Measurements from ENCODE around the gene P2RY1. TPM values are rescaled to one million over a fixed set of nuclear protein-coding genes. Genes with fewer than 3 reads are reported as not detected.

Gene P2RY1, protein sequence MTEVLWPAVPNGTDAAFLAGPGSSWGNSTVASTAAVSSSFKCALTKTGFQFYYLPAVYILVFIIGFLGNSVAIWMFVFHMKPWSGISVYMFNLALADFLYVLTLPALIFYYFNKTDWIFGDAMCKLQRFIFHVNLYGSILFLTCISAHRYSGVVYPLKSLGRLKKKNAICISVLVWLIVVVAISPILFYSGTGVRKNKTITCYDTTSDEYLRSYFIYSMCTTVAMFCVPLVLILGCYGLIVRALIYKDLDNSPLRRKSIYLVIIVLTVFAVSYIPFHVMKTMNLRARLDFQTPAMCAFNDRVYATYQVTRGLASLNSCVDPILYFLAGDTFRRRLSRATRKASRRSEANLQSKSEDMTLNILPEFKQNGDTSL
- total RNA-seq: under 1 TPM; 0.15 to 0.17 TPM

DNA sequence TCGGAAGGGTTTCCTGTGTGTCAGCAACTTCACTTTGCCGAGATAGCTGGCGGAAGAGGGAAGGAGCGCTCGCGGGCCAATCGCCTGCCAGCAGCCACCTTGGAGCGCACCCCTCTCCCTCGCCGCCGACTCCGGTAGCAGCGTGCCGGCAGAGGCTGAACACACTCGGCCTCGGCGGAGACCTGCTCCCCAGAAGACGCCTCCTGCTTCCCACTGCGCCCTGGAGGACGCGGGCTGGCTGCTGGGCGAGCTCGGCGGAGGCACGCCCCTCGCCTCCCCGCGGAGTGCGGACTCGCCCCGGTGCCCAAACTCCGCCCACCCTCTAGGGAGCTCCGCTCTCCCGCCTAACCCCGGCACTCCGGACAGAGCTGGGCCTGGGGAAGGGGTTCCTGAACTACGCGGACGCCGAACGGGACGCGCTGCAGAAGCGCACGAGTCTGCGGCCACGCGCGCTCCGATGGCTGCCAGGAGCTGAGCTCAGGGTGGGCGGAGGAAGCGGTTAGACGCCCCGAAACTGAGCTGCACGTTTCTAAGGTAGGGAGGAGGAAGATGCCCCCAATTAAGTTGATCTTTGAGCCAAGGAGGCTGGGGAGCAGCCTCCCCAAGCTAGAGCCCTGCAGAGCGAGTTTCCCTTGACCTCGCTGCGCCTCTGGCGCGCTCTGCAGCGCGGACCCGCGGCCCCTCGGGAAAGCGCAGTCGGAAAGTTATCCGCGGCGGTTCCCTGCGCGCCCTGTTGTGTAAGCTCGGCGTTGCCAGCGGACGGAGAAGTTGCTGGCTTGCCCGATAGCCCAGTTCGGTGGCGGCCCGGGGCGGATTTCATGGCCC, at the start of gene P2RY1:
TSS of gene P2RY1 (plus strand) at position 356 of the 825 bp plus-strand sequence. CDS start 652 bp downstream, outside the sequence.
- no peaks in the 10 kb centered on the region for H3K36me3 Mint-ChIP-seq
- no peaks in the 10 kb centered on the region for H3K9me3 Mint-ChIP-seq
- ChIA-PET POLR2A (no interaction called here), CTCF (interaction anchor here (0.5 to 0.9 kb wide), 2 partner anchors 41 to 149 kb away, joined by 3 read pairs; no protein-coding TSS in a partner anchor)
- peak within 1 kb of the TSS; percentile 74 for H3K4me3 Mint-ChIP-seq
- intact Hi-C loops (cut with micrococcal nuclease): no loop called here
- H3K4me1 Mint-ChIP-seq (ENCODE audit: low read depth): peaks cover 7% of the 10 kb centered on the region
- H3K27ac Mint-ChIP-seq: no peak within 1 kb of the TSS
- H3K27me3 Mint-ChIP-seq: peaks cover 38% of the 10 kb centered on the region
- DNase-seq: peak; percentile 38

DNA sequence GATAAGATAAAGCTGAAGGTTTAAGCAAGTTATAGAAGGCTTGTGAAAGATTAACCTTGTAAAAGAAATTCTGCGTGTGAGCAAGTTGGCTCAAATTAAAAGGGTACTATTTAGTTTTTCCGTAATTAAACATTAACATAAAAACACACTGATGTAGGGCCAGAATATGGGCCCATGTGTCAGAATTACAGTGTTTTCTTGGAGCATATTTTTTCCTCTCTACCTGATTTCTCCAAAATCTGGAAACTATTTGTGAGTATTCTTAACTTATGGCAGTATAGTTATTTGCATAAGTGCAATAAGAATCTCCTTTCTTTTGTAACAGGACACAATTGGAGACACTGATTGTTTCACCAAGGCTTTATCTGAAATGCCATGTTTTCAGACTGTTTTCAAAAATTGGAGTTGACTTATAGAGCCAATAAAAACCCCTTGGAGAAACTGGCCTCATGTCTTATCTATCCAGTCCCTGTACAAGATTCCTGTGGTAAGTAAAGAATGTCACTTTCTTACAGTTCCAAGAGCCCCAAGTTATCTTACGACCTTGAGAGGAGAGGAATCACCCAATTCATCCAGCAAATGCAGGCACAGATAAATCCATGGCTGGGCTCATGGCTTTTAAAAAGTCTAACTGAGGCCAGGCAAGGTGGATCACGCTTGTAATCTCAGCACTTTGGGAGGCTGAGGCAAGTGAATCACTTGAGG, 47.8 kb upstream of the P2RY1 start:
- Mint-ChIP-seq H3K4me3 (no peak overlapping the region), H3K27me3 (no peaks in the 10 kb centered on the region), H3K36me3 (no peaks in the 10 kb centered on the region), H3K9me3 (peaks cover 3% of the 10 kb centered on the region), H3K27ac (no peak overlapping the region), H3K4me1 (ENCODE audit: low read depth) (no peaks in the 10 kb centered on the region)
- ChIA-PET POLR2A (no interaction called here), CTCF (no interaction called here)
- intact Hi-C loops (cut with micrococcal nuclease): no loop called here
- no peak for DNase-seq

DNA sequence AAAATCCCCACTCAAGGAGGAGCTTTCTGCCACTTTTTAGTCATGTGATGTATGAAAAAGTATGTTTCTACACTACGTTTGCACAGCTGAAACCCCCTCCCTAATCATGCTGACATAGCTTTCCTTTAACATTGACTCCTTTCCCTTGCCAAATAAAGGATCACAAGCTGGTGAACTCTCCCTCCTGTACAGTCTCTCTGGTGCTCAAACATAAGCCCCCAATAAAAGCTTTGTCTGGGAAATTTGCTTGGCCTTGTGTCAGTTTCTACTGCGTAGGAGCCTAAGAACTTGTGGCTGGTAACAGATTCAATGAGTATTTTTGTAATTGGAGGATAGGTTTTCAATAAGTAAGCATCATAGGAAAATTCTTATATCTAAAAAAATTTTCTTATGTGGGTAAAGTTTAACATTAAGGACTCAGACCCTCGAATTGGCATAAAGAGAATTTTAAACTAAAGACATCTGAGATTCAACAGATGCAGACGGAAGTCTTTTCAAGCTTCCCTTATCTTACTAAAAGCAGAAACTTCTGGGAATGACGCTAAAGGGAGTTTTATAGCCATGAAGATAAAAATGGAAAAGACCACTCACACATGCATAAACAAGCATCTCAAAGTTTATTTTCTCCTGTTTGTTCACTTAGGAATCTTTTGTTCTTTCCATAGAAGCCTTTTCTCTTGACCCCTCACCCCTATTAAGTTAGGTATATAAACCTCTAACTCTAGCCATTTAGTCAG, 44.1 kb upstream of the P2RY1 start:
- no peaks in the 10 kb centered on the region for H3K4me1 Mint-ChIP-seq (ENCODE audit: low read depth)
- ChIA-PET POLR2A (no interaction called here), CTCF (interaction anchor here (0.6 kb wide), 1 partner anchor 58 kb away, joined by 3 read pairs; no protein-coding TSS in a partner anchor)
- no peak overlapping the region for H3K4me3 Mint-ChIP-seq
- no peak overlapping the region for H3K27ac Mint-ChIP-seq
- intact Hi-C loops (cut with micrococcal nuclease): no loop called here
- H3K36me3 Mint-ChIP-seq: no peaks in the 10 kb centered on the region
- no peak for DNase-seq
- peaks cover 3% of the 10 kb centered on the region for H3K9me3 Mint-ChIP-seq
- H3K27me3 Mint-ChIP-seq: no peaks in the 10 kb centered on the region

DNA sequence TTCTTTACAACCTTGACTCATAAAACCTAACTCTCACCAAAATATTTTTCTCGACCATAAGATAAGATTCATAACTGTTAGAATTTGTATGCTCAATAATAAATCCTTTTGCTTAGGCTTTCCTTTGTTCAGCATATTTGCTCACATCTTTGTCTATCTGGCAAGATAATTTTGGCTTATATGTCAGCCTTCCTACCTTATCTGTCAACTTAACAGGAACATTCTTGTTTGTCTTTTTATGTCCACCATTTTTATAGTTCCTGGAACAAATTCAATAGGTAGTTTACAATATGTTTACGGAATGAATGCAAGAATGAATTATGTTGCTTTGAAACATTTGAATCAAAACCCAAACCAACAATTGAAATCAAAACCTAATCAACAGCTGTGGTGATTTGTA, 41.0 kb upstream of the P2RY1 start:
- H3K4me3 Mint-ChIP-seq: no peak overlapping the region
- intact Hi-C loops (cut with micrococcal nuclease): no loop called here
- no peak overlapping the region for H3K27ac Mint-ChIP-seq
- H3K27me3 Mint-ChIP-seq: no peaks in the 10 kb centered on the region
- no peaks in the 10 kb centered on the region for H3K4me1 Mint-ChIP-seq (ENCODE audit: low read depth)
- DNase-seq: no peak
- H3K36me3 Mint-ChIP-seq: no peaks in the 10 kb centered on the region
- CTCF ChIA-PET: no interaction called here
- POLR2A ChIA-PET: no interaction called here
- H3K9me3 Mint-ChIP-seq: no peaks in the 10 kb centered on the region

DNA sequence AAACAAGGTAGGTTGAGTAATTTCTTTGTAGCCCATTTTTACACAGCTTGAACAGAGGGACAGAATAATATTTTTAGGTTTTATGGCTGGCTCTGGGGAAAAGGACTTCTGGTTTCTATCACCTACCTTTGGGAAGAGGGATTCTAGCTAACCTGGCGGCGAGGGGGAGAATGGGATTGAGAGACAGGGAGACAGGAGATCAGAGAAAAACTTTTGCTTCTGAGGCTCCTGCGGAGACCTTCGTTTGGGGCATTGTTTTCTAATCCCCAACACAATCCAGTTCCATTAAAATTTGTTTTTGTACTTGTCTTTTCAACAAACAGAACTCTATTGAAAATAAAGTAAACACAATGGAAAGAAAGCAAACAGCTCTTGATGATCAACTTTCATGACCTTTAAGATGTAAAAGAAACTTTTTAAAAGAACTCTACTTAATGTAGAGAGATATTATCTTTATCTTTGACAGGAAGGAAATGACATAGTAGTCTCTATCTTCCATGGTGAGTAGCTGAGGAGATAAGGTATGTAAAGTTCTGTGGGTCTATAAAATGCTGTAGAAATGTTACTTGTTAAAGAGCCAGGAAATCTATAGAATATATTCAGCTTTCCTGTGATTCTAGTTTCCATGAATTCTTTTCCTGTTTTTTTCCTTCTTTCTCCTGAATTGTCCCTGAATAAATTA, 37.0 kb upstream of the P2RY1 start:
- POLR2A ChIA-PET: no interaction called here
- Mint-ChIP-seq H3K36me3 (no peaks in the 10 kb centered on the region), H3K4me3 (no peak overlapping the region), H3K27ac (no peak overlapping the region), H3K9me3 (no peaks in the 10 kb centered on the region), H3K27me3 (no peaks in the 10 kb centered on the region), H3K4me1 (ENCODE audit: low read depth) (no peaks in the 10 kb centered on the region)
- CTCF ChIA-PET: no interaction called here
- DNase-seq: no peak
- intact Hi-C loops (cut with micrococcal nuclease): no loop called here

DNA sequence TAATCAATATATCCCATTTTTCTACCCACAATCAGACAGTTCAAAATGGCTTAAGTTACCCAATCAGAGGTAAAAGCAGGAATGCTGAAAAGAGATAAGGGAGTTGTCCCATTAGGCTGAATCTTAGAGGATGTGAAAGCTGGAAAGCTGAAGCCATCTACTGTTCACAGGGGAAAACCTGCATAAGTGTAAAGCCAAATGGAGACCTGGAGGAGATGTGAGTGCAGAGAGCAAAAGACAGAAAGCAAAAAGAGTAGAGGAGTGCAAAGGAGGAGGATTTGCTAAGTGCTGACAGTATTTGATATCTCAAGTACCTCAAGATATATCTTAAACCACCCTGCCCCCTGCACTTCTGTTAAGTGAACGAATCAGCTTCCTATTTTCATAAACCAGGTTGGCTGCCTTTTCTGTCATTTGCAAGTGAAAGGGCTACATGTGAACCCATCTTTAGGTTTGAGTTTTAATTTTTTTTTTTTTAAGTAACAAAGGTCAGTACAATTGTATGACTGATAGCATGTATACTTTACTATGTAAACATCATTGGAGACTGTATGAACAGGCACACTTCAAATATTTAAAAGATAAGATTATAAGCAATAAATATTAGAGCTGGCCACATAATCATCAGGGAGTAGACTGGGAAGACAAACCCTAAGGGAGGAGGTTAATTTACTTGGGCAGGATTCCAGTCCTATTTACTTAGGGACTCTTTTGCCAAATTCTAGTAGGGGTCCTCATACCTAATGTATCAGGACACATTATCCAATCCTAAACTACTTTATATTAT, 22.8 kb upstream of the P2RY1 start:
- Mint-ChIP-seq H3K27ac (no peak overlapping the region), H3K9me3 (no peaks in the 10 kb centered on the region), H3K4me3 (no peak overlapping the region), H3K4me1 (ENCODE audit: low read depth) (no peaks in the 10 kb centered on the region), H3K36me3 (no peaks in the 10 kb centered on the region), H3K27me3 (no peaks in the 10 kb centered on the region)
- intact Hi-C loops (cut with micrococcal nuclease): no loop called here
- ChIA-PET CTCF (no interaction called here), POLR2A (no interaction called here)
- no peak for DNase-seq

DNA sequence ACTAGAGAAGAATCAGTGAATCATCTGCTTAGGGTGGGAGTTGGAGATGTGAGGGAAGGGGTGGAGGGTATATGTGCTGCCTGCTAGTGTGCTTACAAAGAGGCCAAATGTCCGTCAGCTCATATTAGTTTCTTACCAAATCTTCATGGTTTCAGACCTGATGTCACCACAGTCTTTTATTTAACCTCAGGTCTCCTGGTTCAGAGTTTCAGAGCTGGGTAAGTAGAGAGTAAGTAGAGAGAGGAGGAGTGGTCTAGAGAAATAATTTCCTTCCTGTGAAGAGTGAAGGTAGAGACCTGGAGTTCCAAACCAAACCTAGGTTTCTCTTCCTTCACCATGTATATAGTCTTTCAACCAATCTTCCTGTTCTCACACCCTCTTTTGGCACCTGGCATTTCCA, 17.5 kb upstream of the P2RY1 start:
- H3K36me3 Mint-ChIP-seq: no peaks in the 10 kb centered on the region
- no peaks in the 10 kb centered on the region for H3K9me3 Mint-ChIP-seq
- POLR2A ChIA-PET: no interaction called here
- H3K4me3 Mint-ChIP-seq: no peak overlapping the region
- no peak overlapping the region for H3K27ac Mint-ChIP-seq
- no peak for DNase-seq
- CTCF ChIA-PET: no interaction called here
- H3K4me1 Mint-ChIP-seq (ENCODE audit: low read depth): no peaks in the 10 kb centered on the region
- no peaks in the 10 kb centered on the region for H3K27me3 Mint-ChIP-seq
- intact Hi-C loops (cut with micrococcal nuclease): no loop called here

DNA sequence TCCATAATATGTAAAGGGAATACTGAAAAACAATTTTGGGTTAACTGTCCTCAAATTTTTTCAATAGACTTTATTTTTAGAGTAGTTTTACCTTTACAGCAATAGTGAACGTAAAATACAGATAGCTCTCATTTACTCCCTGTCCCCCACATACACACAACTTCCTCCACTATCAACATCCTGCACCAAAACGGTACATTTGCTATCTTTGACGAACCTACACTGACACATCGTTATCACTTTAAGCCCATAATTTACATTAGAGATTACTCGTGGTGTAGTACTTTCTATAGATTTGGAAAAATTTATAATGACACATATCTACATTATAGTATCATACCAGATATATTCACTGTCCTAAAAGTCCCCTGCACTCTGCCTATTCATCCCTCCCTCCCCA, 16.9 kb upstream of the P2RY1 start:
- H3K4me1 Mint-ChIP-seq (ENCODE audit: low read depth): no peaks in the 10 kb centered on the region
- POLR2A ChIA-PET: no interaction called here
- CTCF ChIA-PET: no interaction called here
- no peaks in the 10 kb centered on the region for H3K9me3 Mint-ChIP-seq
- intact Hi-C loops (cut with micrococcal nuclease): no loop called here
- H3K4me3 Mint-ChIP-seq: no peak overlapping the region
- H3K27ac Mint-ChIP-seq: no peak overlapping the region
- H3K27me3 Mint-ChIP-seq: no peaks in the 10 kb centered on the region
- no peaks in the 10 kb centered on the region for H3K36me3 Mint-ChIP-seq
- no peak for DNase-seq

DNA sequence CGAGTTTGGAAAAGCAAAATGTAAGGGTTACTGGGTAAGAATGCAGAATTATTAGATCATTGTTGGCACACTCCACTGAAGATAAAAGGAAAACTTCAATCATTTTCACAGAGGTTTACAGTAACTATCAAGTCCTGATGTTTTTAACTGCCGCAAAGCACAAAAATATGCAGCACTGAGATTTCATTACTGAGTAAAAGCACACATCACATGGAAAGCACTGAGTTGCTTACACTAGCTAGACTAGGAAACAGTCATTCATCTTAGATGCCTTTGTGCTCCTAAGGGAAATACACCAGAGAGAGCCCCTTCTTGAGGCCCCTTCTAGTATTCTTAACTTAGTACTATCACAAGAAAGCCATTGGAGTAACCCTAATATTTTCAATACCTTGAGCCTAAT, 11.8 kb upstream of the P2RY1 start:
- H3K9me3 Mint-ChIP-seq: no peaks in the 10 kb centered on the region
- H3K36me3 Mint-ChIP-seq: no peaks in the 10 kb centered on the region
- DNase-seq: no peak
- intact Hi-C loops (cut with micrococcal nuclease): no loop called here
- no peaks in the 10 kb centered on the region for H3K4me1 Mint-ChIP-seq (ENCODE audit: low read depth)
- ChIA-PET POLR2A (no interaction called here), CTCF (no interaction called here)
- H3K27me3 Mint-ChIP-seq: no peaks in the 10 kb centered on the region
- H3K27ac Mint-ChIP-seq: no peak overlapping the region
- H3K4me3 Mint-ChIP-seq: no peak overlapping the region

DNA sequence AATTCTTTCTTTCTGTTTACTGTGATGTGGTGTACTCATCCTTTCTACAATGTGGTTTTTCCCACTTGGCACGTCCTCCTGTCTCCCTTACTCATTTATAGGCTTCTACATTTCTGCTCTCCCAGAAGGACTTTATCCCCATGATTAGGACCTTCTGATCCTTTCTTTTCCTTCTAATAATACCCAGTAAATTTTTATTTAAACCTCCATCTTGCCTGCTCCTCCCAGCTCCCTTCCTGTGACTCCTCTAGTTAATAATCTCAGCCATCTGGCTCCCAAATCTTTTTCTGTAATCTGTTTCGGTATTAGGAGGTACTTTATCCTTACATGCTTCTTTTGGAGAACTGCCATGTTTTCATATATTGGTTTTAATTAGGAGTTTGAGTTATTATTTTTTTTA, 11.2 kb upstream of the P2RY1 start:
- Mint-ChIP-seq H3K9me3 (no peaks in the 10 kb centered on the region), H3K4me1 (ENCODE audit: low read depth) (no peaks in the 10 kb centered on the region), H3K36me3 (no peaks in the 10 kb centered on the region), H3K27ac (no peak overlapping the region), H3K4me3 (no peak overlapping the region), H3K27me3 (no peaks in the 10 kb centered on the region)
- DNase-seq: no peak
- ChIA-PET CTCF (no interaction called here), POLR2A (no interaction called here)
- intact Hi-C loops (cut with micrococcal nuclease): no loop called here

DNA sequence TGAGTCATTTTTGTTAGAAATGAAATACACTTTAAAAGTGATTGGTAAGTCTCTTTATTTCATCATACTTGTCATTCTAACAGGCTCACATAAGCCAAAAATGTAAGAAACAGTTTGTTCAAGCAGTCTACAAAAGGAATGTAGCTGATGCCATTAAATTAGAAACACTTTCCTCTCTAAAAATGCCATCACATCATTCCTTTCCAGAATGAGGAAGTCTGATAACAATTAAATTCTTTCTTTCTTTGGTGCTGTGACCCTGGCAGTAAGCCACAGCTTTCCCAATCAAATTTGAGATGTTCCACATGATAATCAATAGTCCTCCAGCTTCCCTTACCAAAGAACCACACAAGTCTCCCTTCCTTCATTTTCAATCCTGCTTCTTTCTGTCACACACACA, 9.4 kb upstream of the P2RY1 start:
- no peaks in the 10 kb centered on the region for H3K27me3 Mint-ChIP-seq
- H3K27ac Mint-ChIP-seq: no peak overlapping the region

More for the DNA sequence above, 9.4 kb upstream of the P2RY1 start:
- DNase-seq: no peak
- intact Hi-C loops (cut with micrococcal nuclease): no loop called here
- Mint-ChIP-seq H3K4me3 (no peak overlapping the region), H3K9me3 (no peaks in the 10 kb centered on the region), H3K36me3 (no peaks in the 10 kb centered on the region), H3K4me1 (ENCODE audit: low read depth) (no peaks in the 10 kb centered on the region)
- ChIA-PET CTCF (no interaction called here), POLR2A (no interaction called here)

Data from activated CD4-positive, alpha-beta memory T cell treated with anti-CD3 and anti-CD28 coated beads for 36 hours (primary cell).